Adrenal gland (tissue), 5 donors: ENCODE data around the gene SPATA16.

Source experiments
- CTCF ChIP-seq, 6 experiments: fragments of 450-650 bp in 4 of 6; fragments of 200-600 bp in 2 of 6; sonication (generic) in 1 of 6; IDR thresholded peaks; 1 replicate in 5 of 6; 2 replicates in 1 of 6; pipeline versions ENCODE4 v1.5.1 to v1.8.0; 2016 to 2021; ENCODE audit warnings: antibody characterized with exemption in 6 of 6, mild to moderate bottlenecking in 2 of 6, moderate library complexity in 1 of 6
- POLR2A ChIP-seq, 2 donors: fragments of 450-650 bp; IDR thresholded peaks; one replicate each; pipeline ENCODE4 v1.6.1; 2017; ENCODE audit warnings: antibody characterized with exemption in 2 of 2, mild to moderate bottlenecking in 2 of 2, moderate library complexity in 1 of 2
- donor health status: DM: no; HTN: no; CAD: no.

DNA sequence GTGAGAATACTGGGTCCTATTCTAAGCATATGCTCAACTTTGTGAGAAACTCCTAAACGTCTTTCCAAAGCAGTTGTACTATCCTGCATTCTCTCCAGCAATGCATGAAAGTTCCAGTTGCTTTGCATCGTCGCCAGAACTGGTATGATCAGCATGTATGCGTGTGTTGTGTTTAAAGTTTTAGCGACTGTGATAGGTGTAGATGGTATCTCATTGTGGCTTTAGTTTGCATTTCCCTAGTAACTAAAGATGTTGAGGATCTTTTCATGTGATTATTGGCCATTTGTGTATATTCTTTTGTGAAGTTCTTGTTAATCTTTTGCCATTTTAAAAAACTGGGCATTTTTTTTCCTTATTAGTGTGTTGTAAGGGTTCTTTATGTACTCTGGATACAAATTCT lies 115.1 kb downstream of the SPATA16 start:
- no peak for TF ChIP-seq CTCF (IDR thresholded peaks at IDR 0.05)
- no peak for TF ChIP-seq POLR2A (IDR thresholded peaks at IDR 0.05)
